ENCODE measurements around the gene MCM5.
A peak's percentile ranks its signal among the peaks of the same experiment; 100 is the strongest.

Gene MCM5

GRCh38 chr22:35413624-35414023, 13.7 kb downstream of the MCM5 start:
- Histone ChIP-seq H3K9me3 (ENCODE audit: control insufficient read depth in 5 of 5, low read length in 5 of 5) (no peaks in the 10 kb centered on the region), H3K4me1 (ENCODE audit: control insufficient read depth in 5 of 5, insufficient read depth in 5 of 5, low read length in 5 of 5) (peaks cover 0 to 22% (median 11%) of the 10 kb centered on the region in 5 donors), H3K27me3 (ENCODE audit: control insufficient read depth in 5 of 5, insufficient read depth in 4 of 5, low read length in 5 of 5) (no peaks in the 10 kb centered on the region), H3K36me3 (ENCODE audit: control insufficient read depth in 5 of 5, insufficient read depth in 5 of 5, low read length in 5 of 5) (peaks cover 3 to 93% (median 82%) of the 10 kb centered on the region in 5 donors), H3K9ac (ENCODE audit: low read length in 5 of 5) (no peak overlapping the region), H3K27ac (ENCODE audit: low read depth, low read length) (no peak overlapping the region), H3K4me3 (ENCODE audit: low read depth in 1 of 5, low read length in 5 of 5) (no peak overlapping the region)

GRCh38 chr22:35417606-35418005, 17.7 kb downstream of the MCM5 start:
- no peaks in the 10 kb centered on the region for H3K27me3 ChIP-seq (ENCODE audit: control insufficient read depth in 5 of 5, insufficient read depth in 4 of 5, low read length in 5 of 5)
- peaks cover 0 to 94% (median 89%) of the 10 kb centered on the region in 5 donors for H3K36me3 ChIP-seq (ENCODE audit: control insufficient read depth in 5 of 5, insufficient read depth in 5 of 5, low read length in 5 of 5)
- no peak overlapping the region for H3K9ac ChIP-seq (ENCODE audit: low read length in 5 of 5)
- H3K4me1 ChIP-seq (ENCODE audit: control insufficient read depth in 5 of 5, insufficient read depth in 5 of 5, low read length in 5 of 5), result no peaks in the 10 kb centered on the region
- H3K4me3 ChIP-seq (ENCODE audit: low read depth in 1 of 5, low read length in 5 of 5), result no peak overlapping the region
- H3K27ac ChIP-seq (ENCODE audit: low read depth, low read length), result no peak overlapping the region
- no peaks in the 10 kb centered on the region for H3K9me3 ChIP-seq (ENCODE audit: control insufficient read depth in 5 of 5, low read length in 5 of 5)

- H3K9me3 ChIP-seq (ENCODE audit: control insufficient read depth in 5 of 5, low read length in 5 of 5), result no peaks in the 10 kb centered on the region
- H3K27me3 ChIP-seq (ENCODE audit: control insufficient read depth in 5 of 5, insufficient read depth in 4 of 5, low read length in 5 of 5), result no peaks in the 10 kb centered on the region
- H3K9ac ChIP-seq (ENCODE audit: low read length in 5 of 5), result no peak overlapping the region
- peaks cover 0 to 96% (median 90%) of the 10 kb centered on the region in 5 donors for H3K36me3 ChIP-seq (ENCODE audit: control insufficient read depth in 5 of 5, insufficient read depth in 5 of 5, low read length in 5 of 5)
- H3K4me3 ChIP-seq (ENCODE audit: low read depth in 1 of 5, low read length in 5 of 5), result no peak overlapping the region
- H3K4me1 ChIP-seq (ENCODE audit: control insufficient read depth in 5 of 5, insufficient read depth in 5 of 5, low read length in 5 of 5), result no peaks in the 10 kb centered on the region
- H3K27ac ChIP-seq (ENCODE audit: low read depth, low read length), result no peak overlapping the region
These were observed 18.1 kb downstream of the MCM5 start for GRCh38 chr22:35418088-35418487.

- H3K4me3 ChIP-seq (ENCODE audit: low read depth in 1 of 5, low read length in 5 of 5), result no peak overlapping the region
- H3K9me3 ChIP-seq (ENCODE audit: control insufficient read depth in 5 of 5, low read length in 5 of 5), result no peaks in the 10 kb centered on the region
- H3K9ac ChIP-seq (ENCODE audit: low read length in 5 of 5), result no peak overlapping the region
- H3K4me1 ChIP-seq (ENCODE audit: control insufficient read depth in 5 of 5, insufficient read depth in 5 of 5, low read length in 5 of 5), result no peaks in the 10 kb centered on the region
- H3K36me3 ChIP-seq (ENCODE audit: control insufficient read depth in 5 of 5, insufficient read depth in 5 of 5, low read length in 5 of 5), result peaks cover 0 to 96% (median 91%) of the 10 kb centered on the region in 5 donors
- no peaks in the 10 kb centered on the region for H3K27me3 ChIP-seq (ENCODE audit: control insufficient read depth in 5 of 5, insufficient read depth in 4 of 5, low read length in 5 of 5)
- no peak overlapping the region for H3K27ac ChIP-seq (ENCODE audit: low read depth, low read length)
These were observed 18.8 kb downstream of the MCM5 start for GRCh38 chr22:35418731-35419130.

- no peak overlapping the region for H3K27ac ChIP-seq (ENCODE audit: low read depth, low read length)
- peaks cover 0 to 97% (median 93%) of the 10 kb centered on the region in 5 donors for H3K36me3 ChIP-seq (ENCODE audit: control insufficient read depth in 5 of 5, insufficient read depth in 5 of 5, low read length in 5 of 5)
- no peak overlapping the region for H3K4me3 ChIP-seq (ENCODE audit: low read depth in 1 of 5, low read length in 5 of 5)
- H3K4me1 ChIP-seq (ENCODE audit: control insufficient read depth in 5 of 5, insufficient read depth in 5 of 5, low read length in 5 of 5), result no peaks in the 10 kb centered on the region
- H3K27me3 ChIP-seq (ENCODE audit: control insufficient read depth in 5 of 5, insufficient read depth in 4 of 5, low read length in 5 of 5), result no peaks in the 10 kb centered on the region
- H3K9me3 ChIP-seq (ENCODE audit: control insufficient read depth in 5 of 5, low read length in 5 of 5), result no peaks in the 10 kb centered on the region
- H3K9ac ChIP-seq (ENCODE audit: low read length in 5 of 5), result no peak overlapping the region
These were observed 19.8 kb downstream of the MCM5 start for GRCh38 chr22:35419756-35420155.

GRCh38 chr22:35421121-35421520, 21.2 kb downstream of the MCM5 start:
- Histone ChIP-seq H3K4me3 (ENCODE audit: low read depth in 1 of 5, low read length in 5 of 5) (no peak overlapping the region), H3K27ac (ENCODE audit: low read depth, low read length) (no peak overlapping the region), H3K4me1 (ENCODE audit: control insufficient read depth in 5 of 5, insufficient read depth in 5 of 5, low read length in 5 of 5) (no peaks in the 10 kb centered on the region), H3K36me3 (ENCODE audit: control insufficient read depth in 5 of 5, insufficient read depth in 5 of 5, low read length in 5 of 5) (peaks cover 0 to 92% (median 83%) of the 10 kb centered on the region in 5 donors), H3K9ac (ENCODE audit: low read length in 5 of 5) (no peak overlapping the region), H3K27me3 (ENCODE audit: control insufficient read depth in 5 of 5, insufficient read depth in 4 of 5, low read length in 5 of 5) (no peaks in the 10 kb centered on the region), H3K9me3 (ENCODE audit: control insufficient read depth in 5 of 5, low read length in 5 of 5) (no peaks in the 10 kb centered on the region)

GRCh38 chr22:35422145-35422544, 22.2 kb downstream of the MCM5 start:
- Histone ChIP-seq H3K4me1 (ENCODE audit: control insufficient read depth in 5 of 5, insufficient read depth in 5 of 5, low read length in 5 of 5) (no peaks in the 10 kb centered on the region), H3K9ac (ENCODE audit: low read length in 5 of 5) (no peak overlapping the region), H3K9me3 (ENCODE audit: control insufficient read depth in 5 of 5, low read length in 5 of 5) (no peaks in the 10 kb centered on the region), H3K4me3 (ENCODE audit: low read depth in 1 of 5, low read length in 5 of 5) (no peak overlapping the region), H3K36me3 (ENCODE audit: control insufficient read depth in 5 of 5, insufficient read depth in 5 of 5, low read length in 5 of 5) (peaks cover 0 to 91% (median 73%) of the 10 kb centered on the region in 5 donors), H3K27me3 (ENCODE audit: control insufficient read depth in 5 of 5, insufficient read depth in 4 of 5, low read length in 5 of 5) (no peaks in the 10 kb centered on the region), H3K27ac (ENCODE audit: low read depth, low read length) (no peak overlapping the region)

GRCh38 chr22:35422936-35423335, 23.0 kb downstream of the MCM5 start:
- H3K9ac ChIP-seq (ENCODE audit: low read length in 5 of 5), result no peak overlapping the region
- H3K36me3 ChIP-seq (ENCODE audit: control insufficient read depth in 5 of 5, insufficient read depth in 5 of 5, low read length in 5 of 5), result peaks cover 0 to 84% (median 65%) of the 10 kb centered on the region in 5 donors
- H3K27me3 ChIP-seq (ENCODE audit: control insufficient read depth in 5 of 5, insufficient read depth in 4 of 5, low read length in 5 of 5), result no peaks in the 10 kb centered on the region
- no peak overlapping the region for H3K4me3 ChIP-seq (ENCODE audit: low read depth in 1 of 5, low read length in 5 of 5)
- no peaks in the 10 kb centered on the region for H3K4me1 ChIP-seq (ENCODE audit: control insufficient read depth in 5 of 5, insufficient read depth in 5 of 5, low read length in 5 of 5)
- no peak overlapping the region for H3K27ac ChIP-seq (ENCODE audit: low read depth, low read length)
- no peaks in the 10 kb centered on the region for H3K9me3 ChIP-seq (ENCODE audit: control insufficient read depth in 5 of 5, low read length in 5 of 5)

- H3K27me3 ChIP-seq (ENCODE audit: control insufficient read depth in 5 of 5, insufficient read depth in 4 of 5, low read length in 5 of 5), result no peaks in the 10 kb centered on the region
- H3K9ac ChIP-seq (ENCODE audit: low read length in 5 of 5), result peak overlapping the region in 1 of 5 donors; percentile 12
- H3K27ac ChIP-seq (ENCODE audit: low read depth, low read length), result no peak overlapping the region
- H3K9me3 ChIP-seq (ENCODE audit: control insufficient read depth in 5 of 5, low read length in 5 of 5), result no peaks in the 10 kb centered on the region
- no peak overlapping the region for H3K4me3 ChIP-seq (ENCODE audit: low read depth in 1 of 5, low read length in 5 of 5)
- peaks cover 0 to 81% (median 58%) of the 10 kb centered on the region in 5 donors for H3K36me3 ChIP-seq (ENCODE audit: control insufficient read depth in 5 of 5, insufficient read depth in 5 of 5, low read length in 5 of 5)
- H3K4me1 ChIP-seq (ENCODE audit: control insufficient read depth in 5 of 5, insufficient read depth in 5 of 5, low read length in 5 of 5), result no peaks in the 10 kb centered on the region
These were observed 24.1 kb downstream of the MCM5 start for GRCh38 chr22:35424081-35424480.

GRCh38 chr22:35424761-35425160, 24.8 kb downstream of the MCM5 start:
- peaks cover 0 to 74% (median 51%) of the 10 kb centered on the region in 5 donors for H3K36me3 ChIP-seq (ENCODE audit: control insufficient read depth in 5 of 5, insufficient read depth in 5 of 5, low read length in 5 of 5)
- no peaks in the 10 kb centered on the region for H3K9me3 ChIP-seq (ENCODE audit: control insufficient read depth in 5 of 5, low read length in 5 of 5)
- no peaks in the 10 kb centered on the region for H3K4me1 ChIP-seq (ENCODE audit: control insufficient read depth in 5 of 5, insufficient read depth in 5 of 5, low read length in 5 of 5)
- peak overlapping the region in 1 of 5 donors; percentile 12 for H3K9ac ChIP-seq (ENCODE audit: low read length in 5 of 5)
- H3K27me3 ChIP-seq (ENCODE audit: control insufficient read depth in 5 of 5, insufficient read depth in 4 of 5, low read length in 5 of 5), result no peaks in the 10 kb centered on the region
- no peak overlapping the region for H3K4me3 ChIP-seq (ENCODE audit: low read depth in 1 of 5, low read length in 5 of 5)
- H3K27ac ChIP-seq (ENCODE audit: low read depth, low read length), result no peak overlapping the region

- no peaks in the 10 kb centered on the region for H3K9me3 ChIP-seq (ENCODE audit: control insufficient read depth in 5 of 5, low read length in 5 of 5)
These were observed 25.6 kb downstream of the MCM5 start for GRCh38 chr22:35425546-35425945.

More at GRCh38 chr22:35425546-35425945, 25.6 kb downstream of the MCM5 start:
- H3K27me3 ChIP-seq (ENCODE audit: control insufficient read depth in 5 of 5, insufficient read depth in 4 of 5, low read length in 5 of 5), result no peaks in the 10 kb centered on the region
- H3K4me1 ChIP-seq (ENCODE audit: control insufficient read depth in 5 of 5, insufficient read depth in 5 of 5, low read length in 5 of 5), result no peaks in the 10 kb centered on the region
- peaks cover 0 to 66% (median 43%) of the 10 kb centered on the region in 5 donors for H3K36me3 ChIP-seq (ENCODE audit: control insufficient read depth in 5 of 5, insufficient read depth in 5 of 5, low read length in 5 of 5)
- no peak overlapping the region for H3K27ac ChIP-seq (ENCODE audit: low read depth, low read length)
- H3K9ac ChIP-seq (ENCODE audit: low read length in 5 of 5), result no peak overlapping the region
- H3K4me3 ChIP-seq (ENCODE audit: low read depth in 1 of 5, low read length in 5 of 5), result no peak overlapping the region

All from subcutaneous abdominal adipose tissue (tissue), 5 donors.